Keratinocyte (primary cell): ENCODE results near the gene CRYGS.

ENCODE experiments used
- EZH2 ChIP-seq: IDR thresholded peaks from one replicate; pipeline ENCODE4 v1.6.1; 2012; ENCODE audit warnings: inconsistent platforms, mild to moderate bottlenecking, low read length, moderate library complexity
- TF ChIP-seq, protein P1 (sequence below), 3 experiments: IDR thresholded peaks in 1 of 3; conservative IDR thresholded peaks in 1 of 3; optimal IDR thresholded peaks in 1 of 3; 2 replicates in 2 of 3; 3 replicates in 1 of 3; pipeline versions ENCODE3 to v1.5.1; 2011; ENCODE audit warnings: low read length in 3 of 3, mild to moderate bottlenecking in 3 of 3, moderate library complexity in 2 of 3, control low read depth in 1 of 3, inconsistent platforms in 1 of 3; ENCODE audit not compliant: insufficient read depth in 2 of 3; ENCODE audit errors: extremely low read depth in 1 of 3

DNA sequence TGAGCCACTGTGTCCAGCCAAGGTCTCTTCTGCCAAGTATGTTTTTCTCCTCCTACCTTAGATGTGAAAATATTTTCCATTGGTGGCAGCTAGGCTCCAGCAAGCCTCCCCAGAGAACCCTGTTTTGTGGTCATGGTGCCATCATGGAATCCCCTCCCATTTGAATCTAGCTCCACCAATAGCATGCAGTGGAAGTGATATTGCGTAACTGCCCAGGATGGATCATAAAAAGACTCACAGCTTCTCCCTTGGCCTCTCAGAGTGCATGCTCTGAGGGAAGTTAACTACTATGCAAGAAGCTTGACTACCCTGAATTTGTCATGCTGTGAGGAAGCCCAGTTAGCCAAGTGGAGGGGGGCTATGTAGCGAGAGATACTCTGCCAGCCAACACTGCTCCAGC lies 27.5 kb downstream of the CRYGS start:
- no peak for TF ChIP-seq EZH2
- TF ChIP-seq, protein P1, sequence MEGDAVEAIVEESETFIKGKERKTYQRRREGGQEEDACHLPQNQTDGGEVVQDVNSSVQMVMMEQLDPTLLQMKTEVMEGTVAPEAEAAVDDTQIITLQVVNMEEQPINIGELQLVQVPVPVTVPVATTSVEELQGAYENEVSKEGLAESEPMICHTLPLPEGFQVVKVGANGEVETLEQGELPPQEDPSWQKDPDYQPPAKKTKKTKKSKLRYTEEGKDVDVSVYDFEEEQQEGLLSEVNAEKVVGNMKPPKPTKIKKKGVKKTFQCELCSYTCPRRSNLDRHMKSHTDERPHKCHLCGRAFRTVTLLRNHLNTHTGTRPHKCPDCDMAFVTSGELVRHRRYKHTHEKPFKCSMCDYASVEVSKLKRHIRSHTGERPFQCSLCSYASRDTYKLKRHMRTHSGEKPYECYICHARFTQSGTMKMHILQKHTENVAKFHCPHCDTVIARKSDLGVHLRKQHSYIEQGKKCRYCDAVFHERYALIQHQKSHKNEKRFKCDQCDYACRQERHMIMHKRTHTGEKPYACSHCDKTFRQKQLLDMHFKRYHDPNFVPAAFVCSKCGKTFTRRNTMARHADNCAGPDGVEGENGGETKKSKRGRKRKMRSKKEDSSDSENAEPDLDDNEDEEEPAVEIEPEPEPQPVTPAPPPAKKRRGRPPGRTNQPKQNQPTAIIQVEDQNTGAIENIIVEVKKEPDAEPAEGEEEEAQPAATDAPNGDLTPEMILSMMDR (optimal IDR thresholded peaks at IDR 0.05 in 1 of 3, IDR thresholded peaks at IDR 0.05 in 1 of 3, conservative IDR thresholded peaks at IDR 0.05 in 1 of 3; ENCODE audit: extremely low read depth in 1 of 3, insufficient read depth in 2 of 3, low read length in 3 of 3): no peak
